Rectal smooth muscle tissue (tissue), 1 donor: ENCODE data around the gene IGFBP7.
"Not testable (repeated sequence)": the region's sequence is repeated elsewhere in the genome, so short reads cannot be mapped to it uniquely, and the experiment has no call there.

Experiments used
- H3K27ac ChIP-seq: one replicate; pipeline ENCODE4 v1.7.0; 2013; ENCODE audit warnings: low read depth, low read length, inconsistent platforms
- H3K27me3 ChIP-seq: one replicate; pipeline ENCODE4 v1.7.0; 2013; ENCODE audit warnings: low read length; ENCODE audit not compliant: control insufficient read depth, insufficient read depth
- H3K36me3 ChIP-seq: one replicate; pipeline ENCODE4 v1.7.0; 2013; ENCODE audit warnings: low read length; ENCODE audit not compliant: control insufficient read depth, insufficient read depth
- H3K4me1 ChIP-seq: one replicate; pipeline ENCODE4 v1.7.0; 2013; ENCODE audit warnings: low read length; ENCODE audit not compliant: control insufficient read depth, insufficient read depth
- H3K4me3 ChIP-seq: one replicate; pipeline ENCODE4 v1.7.0; 2013; ENCODE audit warnings: low read length
- H3K9ac ChIP-seq: one replicate; pipeline ENCODE4 v1.7.0; 2013; ENCODE audit warnings: low read length

Gene IGFBP7

GRCh38 chr4:57059890-57060716, 50.1 kb downstream of the IGFBP7 start:
- no peaks in the 10 kb centered on the region for H3K27me3 ChIP-seq
- H3K4me3 ChIP-seq: no peak overlapping the region
- H3K9ac ChIP-seq: no peak overlapping the region
- H3K4me1 ChIP-seq: peaks cover 26% of the 10 kb centered on the region
- H3K36me3 ChIP-seq: no peaks in the 10 kb centered on the region
- no peak overlapping the region for H3K27ac ChIP-seq

- Histone ChIP-seq H3K4me3 (no peak overlapping the region), H3K4me1 (peaks cover 14% of the 10 kb centered on the region), H3K9ac (no peak overlapping the region), H3K27me3 (no peaks in the 10 kb centered on the region), H3K36me3 (no peaks in the 10 kb centered on the region), H3K27ac (peak overlapping the region; percentile 33)
Measured at GRCh38 chr4:57055886-57056285, 54.3 kb downstream of the IGFBP7 start.

- peaks cover 14% of the 10 kb centered on the region for H3K4me1 ChIP-seq
- no peak overlapping the region for H3K4me3 ChIP-seq
- H3K27me3 ChIP-seq: no peaks in the 10 kb centered on the region
- H3K27ac ChIP-seq: no peak overlapping the region
- H3K9ac ChIP-seq: no peak overlapping the region
- no peaks in the 10 kb centered on the region for H3K36me3 ChIP-seq
Measured at GRCh38 chr4:57053508-57053907, 56.7 kb downstream of the IGFBP7 start.

GRCh38 chr4:57051524-57051923, 58.7 kb downstream of the IGFBP7 start:
- Histone ChIP-seq H3K4me1 (peaks cover 5% of the 10 kb centered on the region), H3K36me3 (no peaks in the 10 kb centered on the region), H3K27ac (no peak overlapping the region), H3K27me3 (no peaks in the 10 kb centered on the region), H3K4me3 (no peak overlapping the region), H3K9ac (no peak overlapping the region)

GRCh38 chr4:57051095-57051494, 59.1 kb downstream of the IGFBP7 start:
- Histone ChIP-seq H3K27me3 (no peaks in the 10 kb centered on the region), H3K27ac (no peak overlapping the region), H3K36me3 (no peaks in the 10 kb centered on the region), H3K9ac (no peak overlapping the region), H3K4me3 (no peak overlapping the region), H3K4me1 (peaks cover under 1% of the 10 kb centered on the region)

GRCh38 chr4:57048590-57049304, 61.4 kb downstream of the IGFBP7 start:
- Histone ChIP-seq H3K36me3 (no peaks in the 10 kb centered on the region), H3K27ac (no peak overlapping the region), H3K27me3 (no peaks in the 10 kb centered on the region), H3K4me3 (no peak overlapping the region), H3K9ac (no peak overlapping the region), H3K4me1 (peaks cover 8% of the 10 kb centered on the region)

GRCh38 chr4:57047046-57047445, 63.1 kb downstream of the IGFBP7 start:
- H3K9ac ChIP-seq, H3K27me3 ChIP-seq, H3K27ac ChIP-seq, H3K36me3 ChIP-seq, H3K4me3 ChIP-seq: not testable (repeated sequence)
- H3K4me1 ChIP-seq: peaks cover 11% of the 10 kb centered on the region

- Histone ChIP-seq H3K4me1 (peaks cover 11% of the 10 kb centered on the region), H3K36me3 (no peaks in the 10 kb centered on the region), H3K27ac (peak overlapping the region; percentile 53), H3K4me3 (no peak overlapping the region), H3K9ac (no peak overlapping the region), H3K27me3 (no peaks in the 10 kb centered on the region)
Measured at GRCh38 chr4:57044996-57045395, 65.2 kb downstream of the IGFBP7 start.

GRCh38 chr4:57044279-57044678, 65.9 kb downstream of the IGFBP7 start:
- Histone ChIP-seq H3K27ac (peak overlapping the region; percentile 53), H3K36me3 (no peaks in the 10 kb centered on the region), H3K27me3 (no peaks in the 10 kb centered on the region), H3K4me1 (peaks cover 11% of the 10 kb centered on the region), H3K9ac (no peak overlapping the region), H3K4me3 (no peak overlapping the region)

- H3K4me3 ChIP-seq: no peak overlapping the region
- H3K36me3 ChIP-seq: no peaks in the 10 kb centered on the region
- no peaks in the 10 kb centered on the region for H3K27me3 ChIP-seq
- H3K9ac ChIP-seq: no peak overlapping the region
- peaks cover 11% of the 10 kb centered on the region for H3K4me1 ChIP-seq
- H3K27ac ChIP-seq: peak overlapping the region; percentile 53
Measured at GRCh38 chr4:57043347-57044251, 66.6 kb downstream of the IGFBP7 start.

GRCh38 chr4:57042711-57043169, 67.4 kb downstream of the IGFBP7 start:
- Histone ChIP-seq H3K36me3 (no peaks in the 10 kb centered on the region), H3K4me1 (peaks cover 11% of the 10 kb centered on the region), H3K27ac (no peak overlapping the region), H3K27me3 (no peaks in the 10 kb centered on the region), H3K9ac (no peak overlapping the region), H3K4me3 (no peak overlapping the region)

- Histone ChIP-seq H3K9ac (no peak overlapping the region), H3K36me3 (no peaks in the 10 kb centered on the region), H3K4me3 (no peak overlapping the region), H3K27me3 (no peaks in the 10 kb centered on the region), H3K4me1 (peaks cover 11% of the 10 kb centered on the region), H3K27ac (no peak overlapping the region)
Measured at GRCh38 chr4:57041020-57041419, 69.2 kb downstream of the IGFBP7 start.
